ENCODE results near the gene DAGLB.
"Not testable (repeated sequence)": the region's sequence is repeated elsewhere in the genome, so short reads cannot be mapped to it uniquely, and the experiment has no call there.

Gene DAGLB

GRCh38 chr7:6460990-6461584 is 13.3 kb upstream of the DAGLB start:
- no peak for DNase-seq (ENCODE audit: low read depth)

GRCh38 chr7:6460303-6460702 is 12.5 kb upstream of the DAGLB start:
- DNase-seq (ENCODE audit: low read depth) = no peak

GRCh38 chr7:6458676-6459075 is 10.9 kb upstream of the DAGLB start:
- not testable (repeated sequence) for DNase-seq (ENCODE audit: low read depth)

GRCh38 chr7:6453734-6454133 is 6.0 kb upstream of the DAGLB start:
- no peak for DNase-seq (ENCODE audit: low read depth)

GRCh38 chr7:6451224-6451705 is 3.5 kb upstream of the DAGLB start:
- no peak for DNase-seq (ENCODE audit: low read depth)

- DNase-seq (ENCODE audit: low read depth) = not testable (repeated sequence)
Measured at GRCh38 chr7:6450591-6450990, 2.8 kb upstream of the DAGLB start.

GRCh38 chr7:6449884-6450283 is 2.1 kb upstream of the DAGLB start:
- DNase-seq (ENCODE audit: low read depth) = not testable (repeated sequence)

- DNase-seq (ENCODE audit: low read depth) = no peak
Measured at GRCh38 chr7:6448943-6449543, 1.3 kb upstream of the DAGLB start.

GRCh38 chr7:6446838-6447580 is 745 bp downstream of the DAGLB start:
- no peak for DNase-seq (ENCODE audit: low read depth)

GRCh38 chr7:6444516-6445269 is 3.1 kb downstream of the DAGLB start:
- no peak for DNase-seq (ENCODE audit: low read depth)

- DNase-seq (ENCODE audit: low read depth) = no peak
Measured at GRCh38 chr7:6443372-6443941, 4.3 kb downstream of the DAGLB start.

- no peak for DNase-seq (ENCODE audit: low read depth)
Measured at GRCh38 chr7:6442114-6442513, 5.6 kb downstream of the DAGLB start.

GRCh38 chr7:6440381-6440780 is 7.4 kb downstream of the DAGLB start:
- no peak for DNase-seq (ENCODE audit: low read depth)

- DNase-seq (ENCODE audit: low read depth) = no peak
Measured at GRCh38 chr7:6438427-6438826, 9.3 kb downstream of the DAGLB start.

- DNase-seq (ENCODE audit: low read depth) = no peak
Measured at GRCh38 chr7:6437251-6437650, 10.5 kb downstream of the DAGLB start.

- DNase-seq (ENCODE audit: low read depth) = no peak
Measured at GRCh38 chr7:6436385-6436685, 11.4 kb downstream of the DAGLB start.

- DNase-seq (ENCODE audit: low read depth) = peak; percentile 79
Measured at GRCh38 chr7:6435486-6436384, 12.0 kb downstream of the DAGLB start.

- DNase-seq (ENCODE audit: low read depth) = no peak
Measured at GRCh38 chr7:6433784-6434615, 13.8 kb downstream of the DAGLB start.

GRCh38 chr7:6432781-6433180 is 15.0 kb downstream of the DAGLB start:
- no peak for DNase-seq (ENCODE audit: low read depth)

GRCh38 chr7:6430974-6431373 is 16.8 kb downstream of the DAGLB start:
- DNase-seq (ENCODE audit: low read depth) = no peak
